CD4-positive, alpha-beta T cell treated with Interleukin-17A for 4 hours (primary cell): Measurements from ENCODE around the gene U2AF1L4.
"Not testable (repeated sequence)": the region's sequence is repeated elsewhere in the genome, so short reads cannot be mapped to it uniquely, and the experiment has no call there.

ENCODE experiments used
- DNase-seq: peaks from one replicate; pipeline ENCODE4 v3.0.0-alpha.2; 2020; ENCODE audit warnings: mixed read lengths

The U2AF1L4 gene

GRCh38 chr19:35780717-35781116 lies 35.5 kb upstream of the U2AF1L4 start:
- DNase-seq: no peak

- DNase-seq: no peak
Measured at GRCh38 chr19:35780058-35780457, 34.8 kb upstream of the U2AF1L4 start.

- DNase-seq: no peak
Measured at GRCh38 chr19:35779033-35779432, 33.8 kb upstream of the U2AF1L4 start.

DNA sequence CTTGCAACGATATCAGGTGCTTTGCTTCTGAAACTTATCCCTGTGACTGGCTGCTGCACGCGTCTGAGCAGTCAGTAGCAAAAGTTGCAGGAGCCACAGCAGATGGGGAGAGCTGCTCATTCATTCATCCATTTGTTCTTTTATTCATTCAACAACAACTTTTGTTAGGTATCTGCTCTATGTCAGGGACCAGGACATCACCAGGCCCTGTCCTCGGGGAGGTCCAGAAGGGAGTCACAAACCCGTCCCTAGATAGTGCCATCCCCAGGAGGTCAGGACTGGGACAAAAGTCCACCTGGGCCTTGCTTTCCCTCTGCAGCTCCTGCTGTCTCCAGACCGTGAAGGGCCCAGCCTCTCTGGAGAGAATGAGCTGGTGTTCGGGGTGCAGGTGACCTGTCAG lies 32.7 kb upstream of the U2AF1L4 start:
- DNase-seq: no peak

DNA sequence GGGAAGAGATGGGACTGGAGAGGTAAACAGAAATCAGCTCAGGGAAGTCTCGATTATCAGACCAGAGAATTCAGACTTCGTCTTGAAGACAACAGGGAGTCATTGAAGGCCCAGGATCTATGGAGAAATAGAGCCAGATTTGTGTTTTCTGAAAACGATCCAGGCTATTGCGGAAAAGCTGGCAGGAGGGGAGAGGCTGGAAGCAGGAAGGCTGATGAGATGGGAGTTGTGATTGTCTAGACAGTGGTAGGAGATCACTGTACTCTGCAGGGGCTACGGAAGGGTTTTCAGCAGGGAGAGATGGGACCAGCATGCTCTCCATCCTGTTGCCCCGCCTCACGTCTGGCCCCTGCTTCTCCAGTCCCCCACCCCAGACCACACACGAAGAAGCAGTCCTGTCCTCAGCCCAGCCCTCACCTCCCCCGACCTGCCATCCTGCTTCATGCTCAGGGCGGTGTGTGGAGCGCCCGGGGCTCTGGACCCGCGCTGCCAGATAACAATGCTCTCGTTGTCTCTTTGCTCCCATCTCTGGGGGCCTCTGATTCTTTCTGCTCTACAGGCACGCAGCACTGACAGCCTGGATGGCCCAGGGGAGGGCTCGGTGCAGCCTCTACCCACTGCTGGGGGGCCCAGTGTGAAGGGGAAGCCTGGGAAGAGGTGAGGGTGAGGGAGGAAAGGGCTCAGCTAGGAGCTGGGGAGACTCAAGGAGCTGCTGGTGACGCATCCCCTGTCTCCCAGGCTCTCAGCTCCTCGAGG lies 32.0 kb upstream of the U2AF1L4 start:
- DNase-seq: no peak

DNA sequence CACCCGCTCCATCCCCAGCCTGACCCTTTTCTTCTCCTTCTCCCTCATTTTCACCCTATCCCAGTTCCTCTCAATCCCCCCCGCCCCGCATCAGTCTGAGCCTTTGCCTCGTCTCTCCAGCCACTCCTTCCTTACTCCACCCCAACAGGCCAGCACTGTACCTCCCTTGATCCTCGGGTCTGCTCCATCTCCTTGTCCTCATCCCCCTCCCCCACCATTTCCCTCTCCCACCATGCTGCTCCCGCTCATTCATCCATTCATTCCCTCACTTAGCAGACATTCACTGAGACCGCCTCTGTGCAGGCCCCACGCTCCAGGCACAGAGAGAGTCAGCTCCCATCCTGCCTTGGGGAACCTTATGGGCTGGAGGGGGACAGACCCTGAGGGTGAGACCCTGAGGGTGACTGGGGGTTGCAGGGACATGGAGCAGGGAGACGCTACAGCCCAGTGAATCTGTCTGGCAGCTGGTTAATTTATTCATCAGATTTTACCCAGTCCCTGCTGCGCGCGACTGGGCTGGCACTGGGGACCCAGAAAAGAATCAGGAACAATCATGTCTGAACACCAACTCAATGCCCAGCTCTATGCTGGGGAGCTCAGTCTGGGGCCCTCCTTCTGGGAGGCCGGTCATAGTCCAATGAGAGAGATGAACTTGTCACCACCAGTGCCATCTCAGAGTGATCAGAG lies 31.0 kb upstream of the U2AF1L4 start:
- no peak for DNase-seq

DNA sequence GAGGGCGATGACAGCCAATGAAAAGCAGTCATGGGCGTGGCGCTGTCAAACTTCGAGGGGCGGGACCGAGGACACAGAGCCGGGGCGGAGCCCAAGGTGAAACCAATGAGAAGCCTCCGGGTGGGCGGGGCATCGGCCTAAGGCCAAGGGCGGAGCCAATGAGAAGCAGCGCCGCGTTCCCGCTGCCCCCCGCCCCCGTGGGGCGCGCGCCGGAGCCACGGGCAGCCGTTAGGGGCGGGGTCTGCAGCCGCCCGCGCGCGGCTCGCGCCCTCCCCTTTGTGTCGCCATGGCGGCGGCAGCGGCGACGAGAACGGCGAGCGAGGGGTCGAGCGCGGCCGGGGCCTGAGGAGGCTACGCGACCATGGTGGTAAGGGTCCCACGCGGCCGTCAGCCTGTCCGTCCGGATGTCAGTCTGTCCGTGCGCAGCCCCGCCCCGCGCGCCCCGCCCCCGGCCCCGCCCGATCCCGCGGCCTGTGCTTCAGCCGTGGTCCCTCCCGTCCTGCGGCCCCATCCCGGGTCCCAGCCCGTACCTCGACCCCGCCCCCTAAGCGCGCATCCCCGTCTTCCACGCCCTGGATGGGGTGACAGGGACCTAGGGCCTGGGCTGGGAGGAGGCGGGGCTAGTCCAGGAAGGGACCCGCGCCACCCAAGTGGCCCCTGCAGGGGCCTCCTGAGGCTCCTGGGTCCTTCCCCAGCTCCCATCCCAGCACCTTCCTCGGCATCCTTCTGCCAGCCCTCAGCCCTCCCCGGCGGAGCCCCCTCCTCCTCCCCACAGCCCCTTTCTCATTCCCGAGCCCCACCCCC lies 30.3 kb upstream of the U2AF1L4 start, which contains the start of gene ARHGAP33:
Gene ARHGAP33, plus strand, starts transcription at position 267 of the 804 bp plus-strand sequence. Its CDS starts 95 bp downstream, at position 362.
- peak; percentile 100 for DNase-seq

- no peak for DNase-seq
Measured at GRCh38 chr19:35775046-35775297, 29.8 kb upstream of the U2AF1L4 start.

GRCh38 chr19:35774274-35775045 lies 29.2 kb upstream of the U2AF1L4 start:
- DNase-seq: no peak

DNA sequence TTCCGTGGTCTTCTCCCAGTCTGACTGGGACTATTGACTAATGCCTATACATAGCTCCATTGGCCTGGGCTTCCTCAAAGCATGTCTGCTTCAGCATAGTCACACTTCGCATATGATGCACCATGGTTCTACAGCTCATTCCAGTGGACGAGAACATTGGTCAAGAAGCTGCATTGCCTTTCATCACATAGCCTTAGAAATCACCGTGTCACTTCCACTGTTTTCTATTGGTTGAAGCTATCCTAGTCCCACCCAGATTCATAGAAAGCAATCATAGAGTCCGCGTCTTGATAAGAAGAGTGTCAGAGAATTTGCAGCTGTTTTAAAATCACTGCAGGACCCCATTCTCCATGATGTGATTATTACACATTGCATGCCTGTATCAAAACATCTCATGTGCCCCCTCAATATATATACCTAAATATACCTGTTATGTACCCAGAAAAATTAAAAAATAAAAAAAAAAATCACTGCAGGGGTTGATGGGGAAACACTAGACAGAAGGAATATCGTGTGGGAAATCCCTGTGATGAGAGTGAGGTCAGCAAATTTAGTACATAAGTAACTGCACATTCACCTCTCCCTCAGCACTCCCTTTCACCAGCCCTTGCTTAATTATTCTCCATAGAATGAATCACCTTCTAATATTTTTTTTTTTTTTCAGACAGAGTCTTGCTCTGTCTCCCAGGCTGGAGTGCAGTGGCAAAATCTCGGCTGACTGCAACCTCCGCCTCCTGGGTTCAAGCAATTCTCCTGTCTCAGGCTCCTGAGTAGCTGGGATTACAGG lies 28.0 kb upstream of the U2AF1L4 start:
- no peak for DNase-seq

- not testable (repeated sequence) for DNase-seq
Measured at GRCh38 chr19:35772362-35772761, 27.1 kb upstream of the U2AF1L4 start.

- no peak for DNase-seq
Measured at GRCh38 chr19:35768082-35768421, 22.8 kb upstream of the U2AF1L4 start.

DNA sequence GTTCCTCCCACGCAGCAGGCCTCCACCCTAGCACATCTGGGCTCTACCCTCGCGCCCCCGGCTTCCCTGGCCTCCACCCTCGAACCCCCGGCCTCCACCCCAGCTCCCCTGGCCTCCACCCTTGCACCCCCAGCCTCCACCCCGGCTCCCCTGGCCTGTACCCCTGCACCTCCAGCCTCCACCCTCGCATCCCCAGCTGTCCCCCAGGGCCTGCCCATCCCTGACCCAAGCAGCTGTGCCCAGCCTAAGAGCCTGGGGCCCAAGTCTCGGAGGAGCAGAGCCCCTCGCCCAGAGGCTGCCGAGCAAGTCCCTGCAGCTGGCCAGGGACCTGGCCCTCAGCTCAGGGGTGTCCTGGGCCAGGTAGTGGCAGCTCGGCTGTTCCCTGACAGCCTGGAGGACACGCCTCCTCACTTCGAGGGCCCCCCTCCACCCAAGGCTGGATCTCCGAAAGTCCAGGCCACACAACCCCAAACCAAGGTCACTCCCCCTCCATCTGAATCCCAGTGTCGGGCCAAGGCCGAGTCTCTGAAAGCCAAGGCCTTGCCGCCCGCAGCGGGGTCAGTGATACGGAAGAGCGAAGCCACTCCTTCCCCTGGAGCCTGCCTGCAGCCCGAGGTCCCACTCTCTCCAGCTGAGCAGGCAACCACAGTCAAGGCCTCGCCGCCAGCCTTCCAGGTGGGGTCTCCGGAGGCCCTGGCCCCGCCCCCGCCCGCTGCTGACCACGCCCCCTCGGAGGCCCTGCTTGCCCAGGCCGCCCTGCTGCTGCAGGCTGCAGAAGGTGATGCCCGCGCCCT lies 22.3 kb upstream of the U2AF1L4 start:
- DNase-seq: no peak

- no peak for DNase-seq
Measured at GRCh38 chr19:35766571-35767104, 21.4 kb upstream of the U2AF1L4 start.

DNA sequence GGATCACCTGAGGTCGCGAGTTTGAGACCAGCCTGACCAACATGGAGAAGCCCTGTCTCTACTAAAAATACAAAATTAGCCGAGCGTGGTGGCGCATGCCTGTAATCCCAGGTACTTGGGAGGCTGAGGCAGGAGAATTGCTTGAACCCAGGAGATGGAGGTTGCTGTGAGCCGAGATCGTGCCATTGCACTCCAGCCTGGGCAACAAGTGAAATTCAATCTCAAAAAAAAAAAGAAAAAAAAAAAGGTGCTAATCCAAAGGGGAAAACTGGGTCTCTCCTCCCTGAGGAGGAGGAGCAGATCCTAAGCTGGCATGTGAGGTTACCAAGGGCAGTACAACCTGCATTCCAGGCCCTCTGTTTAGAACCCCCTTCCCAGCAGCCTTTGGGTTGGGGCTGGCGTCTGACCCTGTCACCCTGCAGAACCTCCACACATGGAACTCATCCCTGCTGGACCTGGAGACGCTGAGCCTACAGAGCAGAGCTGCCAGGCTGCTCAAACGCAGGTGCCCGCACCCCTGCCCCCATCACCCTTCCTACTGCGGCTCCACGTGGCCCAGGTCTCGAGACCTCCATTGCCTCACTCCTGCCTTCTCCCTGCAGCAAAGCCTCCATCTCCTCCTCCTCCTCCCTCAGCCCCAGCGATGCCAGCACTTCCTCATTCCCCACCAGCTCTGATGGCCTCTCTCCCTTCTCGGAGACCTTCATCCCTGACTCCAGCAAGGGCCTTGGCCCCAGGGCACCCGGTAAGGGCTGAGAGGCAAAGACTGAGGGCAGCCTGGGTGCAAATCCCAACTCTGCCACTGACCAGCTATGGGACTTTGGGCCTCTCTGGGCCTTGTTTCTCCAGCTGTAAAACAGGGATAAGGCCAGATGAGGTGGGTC lies 19.5 kb upstream of the U2AF1L4 start:
- DNase-seq: no peak

- DNase-seq: no peak
Measured at GRCh38 chr19:35760711-35761349, 15.6 kb upstream of the U2AF1L4 start.

GRCh38 chr19:35759697-35760096 lies 14.5 kb upstream of the U2AF1L4 start:
- DNase-seq: no peak

GRCh38 chr19:35757749-35758608 lies 12.8 kb upstream of the U2AF1L4 start, which contains the start of gene PROSER3:
Gene PROSER3 (plus strand): TSS chr19:35758176. CDS start chr19:35758216, 40 bp downstream.
- DNase-seq: peak; percentile 98
